ENCODE measurements around the gene PIN1. TPM values are rescaled to one million over a fixed set of nuclear protein-coding genes. Genes with fewer than 3 reads are reported as not detected.

PIN1 gene
- total RNA-seq, 2 experiments from 2014 or later = 79.9 to 81.4 TPM

- CTCF ChIA-PET = interaction anchor here (1.1 kb wide), 1 partner anchor 169 kb away, joined by 5 read pairs; no protein-coding TSS in a partner anchor
- POLR2A ChIA-PET = interaction anchor here (1.4 kb wide), 1 partner anchor 9 kb away, joined by 5 read pairs; no protein-coding TSS in a partner anchor
- peak overlapping the region; percentile 96 for H3K27ac Mint-ChIP-seq
- H3K4me3 Mint-ChIP-seq = no peak overlapping the region
- no peak for TF ChIP-seq CTCF (IDR thresholded peaks at IDR 0.05)
- H3K4me1 Mint-ChIP-seq (ENCODE audit: low read depth) = peaks cover 78% of the 10 kb centered on the region
- no peaks in the 10 kb centered on the region for H3K9me3 Mint-ChIP-seq
- no peak for DNase-seq
- no peak for ATAC-seq
- no peaks in the 10 kb centered on the region for H3K27me3 Mint-ChIP-seq
- intact Hi-C loops (cut with micrococcal nuclease) = no loop called here
- H3K36me3 Mint-ChIP-seq (ENCODE audit: low read depth) = peaks cover 5% of the 10 kb centered on the region
These were observed 23.6 kb downstream of the PIN1 start for GRCh38 chr19:9858766-9859165.

- intact Hi-C loops (cut with micrococcal nuclease) = no loop called here
- POLR2A ChIA-PET = interaction anchor here (1.7 kb wide), 1 partner anchor 10 kb away, joined by 3 read pairs; no protein-coding TSS in a partner anchor
- Mint-ChIP-seq H3K27me3 (no peaks in the 10 kb centered on the region), H3K36me3 (ENCODE audit: low read depth) (peaks cover 1% of the 10 kb centered on the region), H3K27ac (no peak overlapping the region), H3K4me1 (ENCODE audit: low read depth) (peaks cover 83% of the 10 kb centered on the region), H3K9me3 (no peaks in the 10 kb centered on the region), H3K4me3 (no peak overlapping the region)
- no peak for DNase-seq
- CTCF ChIA-PET = interaction anchor here (0.9 kb wide), 1 partner anchor 9 kb away, joined by 3 read pairs; no protein-coding TSS in a partner anchor
- no peak for ATAC-seq
- no peak for TF ChIP-seq CTCF (IDR thresholded peaks at IDR 0.05)
These were observed 25.3 kb downstream of the PIN1 start for GRCh38 chr19:9860407-9860806.

DNA sequence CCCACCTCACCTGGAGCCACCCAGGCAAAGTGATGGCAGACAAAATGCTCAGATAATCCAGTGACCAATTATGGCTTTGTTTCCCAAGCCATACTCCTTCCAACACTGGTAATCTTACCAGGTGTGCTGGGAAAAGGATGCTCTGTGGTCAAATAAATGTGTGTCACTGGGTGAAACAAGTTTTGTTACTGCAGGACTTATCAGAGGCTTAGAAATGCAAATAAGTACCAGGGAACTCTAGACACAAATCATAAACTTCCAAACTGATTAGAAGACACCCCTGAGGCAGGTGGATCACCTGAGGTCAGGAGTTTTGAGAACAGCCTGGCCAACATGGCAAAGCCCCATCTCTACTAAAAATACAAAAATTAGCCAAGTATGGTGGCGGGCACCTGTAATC lies 26.4 kb downstream of the PIN1 start:
- DNase-seq = no peak
- no peak for ATAC-seq
- Mint-ChIP-seq H3K27ac (no peak overlapping the region), H3K4me1 (ENCODE audit: low read depth) (peaks cover 85% of the 10 kb centered on the region), H3K4me3 (no peak overlapping the region), H3K9me3 (no peaks in the 10 kb centered on the region), H3K27me3 (no peaks in the 10 kb centered on the region), H3K36me3 (ENCODE audit: low read depth) (peaks cover 1% of the 10 kb centered on the region)
- no peak for TF ChIP-seq CTCF (IDR thresholded peaks at IDR 0.05)
- intact Hi-C loops (cut with micrococcal nuclease) = no loop called here
- ChIA-PET POLR2A (interaction anchor here (0.7 to 1.2 kb wide), 3 partner anchors 22 to 412 kb away, joined by 3 read pairs; no protein-coding TSS in a partner anchor), CTCF (interaction anchor here (1.6 kb wide), 1 partner anchor 14 kb away, joined by 4 read pairs; no protein-coding TSS in a partner anchor)

GRCh38 chr19:9862938-9863337 lies 27.8 kb downstream of the PIN1 start:
- Mint-ChIP-seq H3K27me3 (no peaks in the 10 kb centered on the region), H3K4me3 (peak overlapping the region; percentile 68), H3K4me1 (ENCODE audit: low read depth) (peaks cover 75% of the 10 kb centered on the region), H3K36me3 (ENCODE audit: low read depth) (peaks cover under 1% of the 10 kb centered on the region), H3K27ac (peak overlapping the region; percentile 89), H3K9me3 (no peaks in the 10 kb centered on the region)
- CTCF ChIA-PET = interaction anchor here (1.6 kb wide), 1 partner anchor 16 kb away, joined by 4 read pairs; no protein-coding TSS in a partner anchor
- no peak for TF ChIP-seq CTCF (IDR thresholded peaks at IDR 0.05)
- DNase-seq (peak; percentile 53), ATAC-seq (peak; percentile 49)
- POLR2A ChIA-PET = interaction anchor here (1.0 to 1.2 kb wide), 3 partner anchors 26 to 121 kb away, joined by 3 read pairs; partner anchors contain the start of gene UBL5
- intact Hi-C loops (cut with micrococcal nuclease) = no loop called here

GRCh38 chr19:9863759-9864158 lies 28.6 kb downstream of the PIN1 start:
- H3K4me3 Mint-ChIP-seq = peak overlapping the region; percentile 68
- ATAC-seq (peak; percentile 71), DNase-seq (peak; percentile 51)
- H3K27ac Mint-ChIP-seq = peak overlapping the region; percentile 89
- ChIA-PET CTCF (no interaction called here), POLR2A (interaction anchor here (0.7 to 1.0 kb wide), 2 partner anchors 11 to 120 kb away, joined by 3 read pairs; no protein-coding TSS in a partner anchor)
- H3K36me3 Mint-ChIP-seq (ENCODE audit: low read depth) = no peaks in the 10 kb centered on the region
- intact Hi-C loops (cut with micrococcal nuclease) = no loop called here
- no peak for TF ChIP-seq CTCF (IDR thresholded peaks at IDR 0.05)
- H3K9me3 Mint-ChIP-seq = no peaks in the 10 kb centered on the region
- peaks cover 67% of the 10 kb centered on the region for H3K4me1 Mint-ChIP-seq (ENCODE audit: low read depth)
- no peaks in the 10 kb centered on the region for H3K27me3 Mint-ChIP-seq
